Stimulated activated effector memory CD8-positive, alpha-beta T cell treated with anti-CD3 and anti-CD28 coated beads, Interleukin-12 subunit alpha, Interleukin-12 subunit beta, amount 100 ng/mL, for 72 hours (primary cell): ENCODE results near the gene NGFR.

ENCODE experiments used
- ATAC-seq: fragments of 150-1000 bp; cut with Tn5 transposase; 2 replicates; pipeline ENCODE4 v1.10.0; 2021
- DNase-seq, 2 donors: peaks; one replicate each; pipeline ENCODE4 v3.0.0; 2021 to 2022; ENCODE audit warnings: low spot score in 2 of 2
- H3K27ac Mint-ChIP-seq: one replicate; pipeline ENCODE4 v1.8.0; 2022; ENCODE audit warnings: mild to moderate bottlenecking, mixed read lengths
- H3K36me3 Mint-ChIP-seq: one replicate; pipeline ENCODE4 v1.8.0; 2022; ENCODE audit warnings: mild to moderate bottlenecking, mixed read lengths
- H3K4me1 Mint-ChIP-seq: one replicate; pipeline ENCODE4 v1.8.0; 2022; ENCODE audit warnings: mixed read lengths
- H3K4me3 Mint-ChIP-seq: one replicate; pipeline ENCODE4 v1.8.0; 2022; ENCODE audit warnings: mild to moderate bottlenecking, mixed read lengths
- H3K9me3 Mint-ChIP-seq: one replicate; pipeline ENCODE4 v1.8.0; 2022; ENCODE audit warnings: mixed read lengths

The NGFR gene

DNA sequence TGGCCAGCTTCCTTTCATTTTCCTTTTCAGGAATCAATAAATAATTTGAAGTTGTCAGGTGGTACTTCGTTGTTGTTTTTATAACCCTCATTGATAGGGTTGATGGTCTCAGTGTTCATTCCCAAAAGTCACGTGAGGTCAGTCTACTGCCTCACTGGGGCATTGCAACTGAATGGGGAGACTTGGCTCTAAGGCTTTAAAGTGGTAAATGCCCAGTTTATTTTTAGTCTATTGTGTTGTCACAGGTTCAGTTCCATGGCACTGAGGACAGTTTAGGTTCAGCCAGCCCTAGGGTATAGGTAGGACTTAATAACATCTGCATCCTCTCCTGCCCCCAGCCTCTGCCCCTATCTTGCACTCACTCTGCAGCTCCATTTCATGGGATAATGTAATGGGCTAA lies 33.5 kb upstream of the NGFR start:
- peaks cover 23% of the 10 kb centered on the region for H3K4me1 Mint-ChIP-seq
- H3K9me3 Mint-ChIP-seq: peaks cover 3% of the 10 kb centered on the region
- ATAC-seq (no peak), DNase-seq (no peak)
- no peak overlapping the region for H3K4me3 Mint-ChIP-seq
- no peaks in the 10 kb centered on the region for H3K36me3 Mint-ChIP-seq
- no peak overlapping the region for H3K27ac Mint-ChIP-seq

DNA sequence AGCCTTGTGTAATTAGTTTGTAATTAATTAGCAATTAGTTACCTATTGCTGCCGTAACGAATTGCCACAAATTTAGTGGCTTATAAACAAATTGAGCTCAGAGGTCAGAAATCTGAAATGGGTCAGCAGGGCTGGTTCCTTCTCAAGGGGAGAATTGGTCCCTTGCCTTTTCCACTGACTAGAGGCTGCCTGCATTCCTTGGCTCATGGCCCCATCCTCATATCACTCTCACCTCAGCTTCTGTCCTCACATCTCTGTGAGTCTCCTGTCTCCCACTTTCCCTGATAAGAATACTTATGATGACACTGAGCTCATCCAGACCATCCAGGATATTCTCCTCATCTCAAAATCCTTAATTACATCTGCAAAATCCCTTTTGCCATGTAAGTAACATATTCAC lies 31.0 kb upstream of the NGFR start:
- Mint-ChIP-seq H3K4me3 (no peak overlapping the region), H3K4me1 (peaks cover 10% of the 10 kb centered on the region), H3K9me3 (peaks cover 3% of the 10 kb centered on the region), H3K27ac (no peak overlapping the region), H3K36me3 (no peaks in the 10 kb centered on the region)
- ATAC-seq (no peak), DNase-seq (no peak)

- ATAC-seq: no peak
- Mint-ChIP-seq H3K27ac (no peak overlapping the region), H3K9me3 (peaks cover 3% of the 10 kb centered on the region), H3K4me1 (peaks cover 7% of the 10 kb centered on the region), H3K36me3 (no peaks in the 10 kb centered on the region), H3K4me3 (no peak overlapping the region)
- DNase-seq: no peak
These were observed 29.7 kb upstream of the NGFR start for GRCh38 chr17:49465331-49465903.

DNA sequence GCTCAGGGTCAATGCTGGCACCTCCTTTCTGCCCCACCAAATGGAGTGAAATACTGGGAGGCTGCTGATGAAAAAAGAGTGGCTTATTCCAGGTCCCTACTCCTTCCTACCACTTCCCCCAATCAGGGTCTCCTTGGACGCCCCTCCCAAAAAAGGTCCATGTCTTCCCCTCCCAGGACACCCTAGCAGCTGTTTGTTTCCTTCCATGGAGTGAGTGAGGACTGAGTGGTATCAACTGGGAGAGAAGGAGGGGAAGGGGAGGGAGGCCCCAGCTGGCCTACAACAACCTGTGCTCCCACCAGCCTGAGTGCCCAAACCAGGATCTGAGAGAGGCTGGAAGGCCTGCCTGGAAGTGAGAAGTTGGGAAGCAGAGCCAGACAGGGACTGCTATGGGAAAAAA lies 28.7 kb upstream of the NGFR start:
- H3K9me3 Mint-ChIP-seq: peaks cover 3% of the 10 kb centered on the region
- DNase-seq (no peak), ATAC-seq (no peak)
- H3K4me1 Mint-ChIP-seq: peaks cover 7% of the 10 kb centered on the region
- no peaks in the 10 kb centered on the region for H3K36me3 Mint-ChIP-seq
- H3K4me3 Mint-ChIP-seq: no peak overlapping the region
- H3K27ac Mint-ChIP-seq: peak overlapping the region; percentile 67

GRCh38 chr17:49467175-49467574 lies 27.9 kb upstream of the NGFR start:
- no peaks in the 10 kb centered on the region for H3K36me3 Mint-ChIP-seq
- H3K9me3 Mint-ChIP-seq: peaks cover 3% of the 10 kb centered on the region
- H3K4me1 Mint-ChIP-seq: peaks cover 7% of the 10 kb centered on the region
- no peak for ATAC-seq
- no peak overlapping the region for H3K4me3 Mint-ChIP-seq
- DNase-seq: no peak
- H3K27ac Mint-ChIP-seq: no peak overlapping the region

- no peaks in the 10 kb centered on the region for H3K36me3 Mint-ChIP-seq
- H3K4me3 Mint-ChIP-seq: no peak overlapping the region
- peaks cover 7% of the 10 kb centered on the region for H3K4me1 Mint-ChIP-seq
- H3K9me3 Mint-ChIP-seq: peaks cover 3% of the 10 kb centered on the region
- DNase-seq (no peak), ATAC-seq (no peak)
- no peak overlapping the region for H3K27ac Mint-ChIP-seq
These were observed 26.2 kb upstream of the NGFR start for GRCh38 chr17:49468811-49469385.

- no peak for ATAC-seq
- no peak overlapping the region for H3K4me3 Mint-ChIP-seq
These were observed 25.0 kb upstream of the NGFR start for GRCh38 chr17:49469831-49470810.

DNA sequence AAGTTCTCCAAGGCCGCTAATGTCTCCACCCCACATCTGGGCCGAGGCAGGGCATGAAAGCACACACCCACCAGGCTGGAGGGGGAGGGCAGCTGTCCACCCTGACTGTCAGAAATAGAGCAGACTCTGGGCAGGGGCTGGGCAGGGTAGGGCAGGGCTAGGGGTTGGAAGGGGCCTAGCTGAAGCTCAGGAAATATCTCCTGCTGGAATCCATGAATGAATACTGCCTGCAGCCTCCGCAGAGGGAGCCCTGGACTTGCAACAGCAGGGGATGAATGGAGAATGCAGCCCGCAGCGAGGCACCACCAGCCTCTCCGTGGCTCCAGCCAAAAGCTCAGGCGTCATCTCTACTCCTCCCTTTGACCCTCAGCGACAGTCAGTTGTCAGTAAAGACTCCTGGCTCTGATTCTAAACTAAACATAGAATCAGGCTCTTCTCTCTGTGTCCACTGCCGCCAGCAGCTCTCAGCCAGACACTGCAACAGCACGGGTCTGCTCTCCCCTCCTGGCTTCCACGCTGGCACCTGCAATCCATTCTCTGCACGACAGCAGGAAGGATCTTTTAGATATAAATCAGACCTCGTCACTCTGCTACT lies 23.9 kb upstream of the NGFR start:
- H3K36me3 Mint-ChIP-seq: no peaks in the 10 kb centered on the region
- H3K9me3 Mint-ChIP-seq: peaks cover 2% of the 10 kb centered on the region
- DNase-seq (no peak), ATAC-seq (no peak)
- H3K27ac Mint-ChIP-seq: no peak overlapping the region
- H3K4me3 Mint-ChIP-seq: no peak overlapping the region
- H3K4me1 Mint-ChIP-seq: peaks cover 7% of the 10 kb centered on the region

More at GRCh38 chr17:49469831-49470810, 25.0 kb upstream of the NGFR start:
- H3K27ac Mint-ChIP-seq: no peak overlapping the region
- peaks cover 7% of the 10 kb centered on the region for H3K4me1 Mint-ChIP-seq
- no peaks in the 10 kb centered on the region for H3K9me3 Mint-ChIP-seq
- no peaks in the 10 kb centered on the region for H3K36me3 Mint-ChIP-seq
- DNase-seq: no peak

- no peak for ATAC-seq
- DNase-seq: no peak
- Mint-ChIP-seq H3K4me3 (no peak overlapping the region), H3K27ac (no peak overlapping the region), H3K9me3 (peaks cover 2% of the 10 kb centered on the region), H3K36me3 (no peaks in the 10 kb centered on the region), H3K4me1 (peaks cover 7% of the 10 kb centered on the region)
These were observed 23.3 kb upstream of the NGFR start for GRCh38 chr17:49471769-49472168.

DNA sequence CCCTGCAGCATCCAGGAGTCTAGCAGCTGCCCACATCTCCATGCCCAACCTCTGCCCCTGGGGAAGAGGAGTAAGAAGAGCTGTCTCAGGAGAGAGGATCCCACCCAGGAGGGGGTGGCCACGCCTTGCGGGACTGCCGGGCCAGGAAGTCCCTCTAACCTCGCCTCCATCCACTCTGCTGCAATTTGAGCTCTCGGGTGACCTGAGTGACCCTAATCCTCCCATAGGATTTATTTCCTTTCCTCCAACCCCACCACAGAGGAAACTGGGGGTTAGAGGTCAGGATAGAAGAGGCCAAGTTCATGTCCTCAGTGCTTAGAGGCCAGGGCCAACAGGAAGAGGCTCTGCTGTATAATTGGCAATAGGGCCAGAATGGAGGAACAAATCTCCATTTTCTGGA lies 22.6 kb upstream of the NGFR start:
- Mint-ChIP-seq H3K4me3 (no peak overlapping the region), H3K36me3 (no peaks in the 10 kb centered on the region), H3K4me1 (peaks cover 7% of the 10 kb centered on the region), H3K9me3 (peaks cover 2% of the 10 kb centered on the region), H3K27ac (no peak overlapping the region)
- DNase-seq (no peak), ATAC-seq (no peak)

- no peak overlapping the region for H3K27ac Mint-ChIP-seq
- no peak overlapping the region for H3K4me3 Mint-ChIP-seq
- H3K9me3 Mint-ChIP-seq: peaks cover 2% of the 10 kb centered on the region
- peaks cover 7% of the 10 kb centered on the region for H3K4me1 Mint-ChIP-seq
- DNase-seq (no peak), ATAC-seq (no peak)
- H3K36me3 Mint-ChIP-seq: no peaks in the 10 kb centered on the region
These were observed 21.0 kb upstream of the NGFR start for GRCh38 chr17:49473900-49474751.

DNA sequence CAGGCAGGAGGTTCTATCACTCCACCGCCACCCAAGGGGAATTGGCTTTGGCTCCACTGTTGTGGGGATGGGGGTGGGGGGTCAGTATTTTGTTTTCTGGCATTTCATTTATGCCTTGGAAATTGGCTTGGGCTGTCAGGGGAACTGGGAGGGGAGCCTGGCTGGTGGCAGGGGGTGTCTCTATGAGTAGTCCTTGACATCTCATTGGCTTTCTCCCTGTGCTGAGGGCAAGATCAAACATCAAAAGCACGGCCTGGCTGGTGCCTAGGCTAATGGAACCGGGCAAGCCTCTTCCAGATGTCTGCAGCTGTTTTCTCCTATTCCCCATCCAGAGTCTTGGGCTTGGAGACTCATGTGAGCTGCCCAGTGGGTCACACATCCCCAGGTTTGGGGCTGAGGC lies 17.4 kb upstream of the NGFR start:
- Mint-ChIP-seq H3K27ac (no peak overlapping the region), H3K36me3 (no peaks in the 10 kb centered on the region), H3K4me1 (no peaks in the 10 kb centered on the region), H3K4me3 (no peak overlapping the region), H3K9me3 (peaks cover 2% of the 10 kb centered on the region)
- DNase-seq: no peak
- no peak for ATAC-seq

DNA sequence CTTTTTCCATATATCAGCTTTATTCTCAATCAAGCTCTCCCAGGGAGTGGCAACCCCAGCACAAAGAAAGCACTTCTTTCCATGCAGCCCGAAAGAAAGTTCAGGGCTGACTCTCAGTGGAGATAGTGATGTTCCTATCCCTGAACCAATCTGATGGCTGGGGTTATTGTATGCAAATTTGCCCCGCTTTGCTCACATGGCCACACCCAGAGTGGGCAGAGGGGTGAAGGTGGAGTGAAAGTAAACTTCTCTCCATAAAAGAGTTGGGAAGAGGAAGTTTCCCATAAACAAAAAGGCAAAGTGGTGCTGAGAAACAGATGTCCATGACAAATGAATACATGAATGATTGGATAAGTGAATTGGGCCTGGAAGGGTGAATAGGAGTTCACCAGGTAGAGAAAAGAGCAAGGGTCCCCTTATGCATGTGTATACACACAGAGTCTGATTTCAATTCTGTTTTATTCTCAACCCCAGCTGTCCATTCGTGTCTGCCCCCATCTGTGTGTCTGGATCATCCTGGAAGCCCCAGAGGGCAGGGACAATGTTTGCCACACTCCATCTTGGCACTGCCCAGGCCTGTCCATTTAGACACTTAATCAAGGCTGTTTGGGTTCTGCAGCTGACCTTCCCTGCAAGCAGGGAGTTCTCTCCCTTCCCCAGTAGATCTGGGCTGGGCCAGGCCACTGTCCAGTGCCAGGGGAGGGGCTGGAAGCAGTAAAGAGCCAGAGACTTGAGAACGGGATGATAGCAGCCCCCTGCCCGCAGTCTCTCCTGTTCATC lies 14.1 kb upstream of the NGFR start:
- Mint-ChIP-seq H3K36me3 (no peaks in the 10 kb centered on the region), H3K4me1 (no peaks in the 10 kb centered on the region), H3K4me3 (no peak overlapping the region), H3K9me3 (no peaks in the 10 kb centered on the region), H3K27ac (no peak overlapping the region)
- DNase-seq: no peak
- no peak for ATAC-seq

DNA sequence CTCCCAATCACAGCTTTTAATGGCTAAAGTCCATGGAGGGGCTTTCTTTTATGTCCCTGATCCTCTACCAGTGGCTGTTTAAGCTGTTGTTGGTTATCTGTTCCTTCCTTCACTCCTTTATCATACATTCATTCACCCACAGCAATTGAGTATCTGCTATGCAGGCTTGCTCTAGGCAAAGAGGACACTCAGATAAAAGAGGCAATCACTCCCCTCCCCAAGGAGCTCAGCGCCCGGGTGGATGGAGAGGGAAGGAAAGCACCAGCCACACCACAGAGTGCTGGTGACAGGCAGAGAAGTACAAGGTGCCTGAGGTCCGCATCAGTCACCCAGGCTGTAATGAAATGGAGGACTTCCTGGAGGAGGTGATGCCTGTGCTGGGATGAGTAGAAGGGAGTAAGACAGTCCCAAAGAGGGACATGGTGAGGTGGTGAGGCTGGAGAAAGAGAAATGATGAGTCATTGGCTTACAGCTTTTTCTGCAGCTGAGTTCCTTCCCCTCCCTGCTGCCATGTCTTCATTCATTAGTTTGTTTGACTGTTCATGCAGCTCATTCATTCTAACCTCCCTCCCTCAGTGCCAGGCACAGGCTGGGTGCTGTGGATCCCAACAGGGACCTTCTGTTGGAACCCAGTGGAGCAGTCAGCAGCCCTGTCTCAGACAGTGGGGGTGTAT lies 12.8 kb upstream of the NGFR start:
- no peak for ATAC-seq

More for the DNA sequence above, 12.8 kb upstream of the NGFR start:
- H3K4me3 Mint-ChIP-seq: no peak overlapping the region
- DNase-seq: no peak
- no peaks in the 10 kb centered on the region for H3K9me3 Mint-ChIP-seq
- H3K36me3 Mint-ChIP-seq: no peaks in the 10 kb centered on the region
- H3K27ac Mint-ChIP-seq: no peak overlapping the region
- peaks cover 6% of the 10 kb centered on the region for H3K4me1 Mint-ChIP-seq
